Smooth muscle cell (in vitro differentiated cells): ENCODE data around the gene ATP6V1D. TPM values are rescaled to one million over a fixed set of nuclear protein-coding genes. Genes with fewer than 3 reads are reported as not detected.

ENCODE experiments used
- DNase-seq: peaks from one replicate; lab custom pipeline; 2025; ENCODE audit not compliant: unreplicated experiment; lab: John Stamatoyannopoulos, UW
- H2AFZ ChIP-seq: fragments of 200-600 bp; sonication (generic); 2 replicates; pipeline ENCODE4 v1.6.0; 2016; ENCODE audit warnings: antibody characterized with exemption, low read depth, mild to moderate bottlenecking
- H3F3A ChIP-seq: fragments of 200-600 bp; sonication (generic); 2 replicates; pipeline ENCODE4 v1.6.0; 2017; ENCODE audit warnings: antibody characterized with exemption, low read depth
- H3K27ac ChIP-seq: fragments of 200-600 bp; sonication (generic); 2 replicates; pipeline ENCODE4 v1.5.1; 2016; ENCODE audit warnings: low read depth, mild to moderate bottlenecking
- H3K27me3 ChIP-seq: fragments of 200-600 bp; sonication (generic); 2 replicates; pipeline ENCODE4 v1.6.1; 2016; ENCODE audit warnings: low read depth, mild to moderate bottlenecking
- H3K36me3 ChIP-seq: fragments of 200-600 bp; sonication (generic); 2 replicates; pipeline ENCODE4 v1.5.1; 2016; ENCODE audit warnings: low read depth
- H3K4me1 ChIP-seq: fragments of 200-600 bp; sonication (generic); 2 replicates; pipeline ENCODE4 v1.5.1; 2016; ENCODE audit warnings: low read depth
- H3K4me2 ChIP-seq: fragments of 200-600 bp; sonication (generic); 2 replicates; pipeline ENCODE4 v1.6.0; 2016; ENCODE audit warnings: mild to moderate bottlenecking
- H3K4me3 ChIP-seq: fragments of 200-600 bp; sonication (generic); 2 replicates; pipeline ENCODE4 v1.5.1; 2016; ENCODE audit warnings: mild to moderate bottlenecking
- H3K79me2 ChIP-seq: fragments of 200-600 bp; sonication (generic); 2 replicates; pipeline ENCODE4 v1.6.0; 2016; ENCODE audit warnings: low read depth, mild to moderate bottlenecking
- H3K9ac ChIP-seq: fragments of 200-600 bp; sonication (generic); 2 replicates; pipeline ENCODE4 v1.6.0; 2016; ENCODE audit warnings: low read depth
- H3K9me3 ChIP-seq: fragments of 200-600 bp; sonication (generic); replicated peaks from 2 replicates; pipeline ENCODE4 v1.5.1; 2016; ENCODE audit warnings: low read depth
- H4K20me1 ChIP-seq: fragments of 200-600 bp; sonication (generic); 2 replicates; pipeline ENCODE4 v1.6.0; 2016; ENCODE audit warnings: low read depth
- WGBS: methylation state at CpG from one replicate; pipeline ENCODE4 v1.1.7; 2016; ENCODE audit warnings: low lambda C conversion rate; 5-methylcytosine and 5-hydroxymethylcytosine counted together
- polyA plus RNA-seq: library from polyadenylated mRNA; unstranded; fragments of >200 nt; fragmentation: Nextera tagmentation; extraction: Ambion mirVana; gene quantifications from 2 replicates; pipeline ENCODE4 v1.2.1, GENCODE V29; 2016
- total RNA-seq: library from RNA; depleted of rRNA; stranded (reverse); fragments of >200 nt; gene quantifications from 2 replicates; pipeline ENCODE4 v1.2.3, GENCODE V29; 2014
- TF ChIP-seq, protein P1 (sequence below): fragments of 200-600 bp; sonication (generic); IDR thresholded peaks from 2 replicates; pipeline ENCODE4 v1.5.1; 2017; ENCODE audit warnings: borderline replicate concordance, mild to moderate bottlenecking, antibody characterized with exemption; ENCODE audit not compliant: insufficient read depth, poor library complexity, severe bottlenecking

Gene ATP6V1D
- total and polyA plus RNA-seq, 2 experiments from 2014 or later = 95.2 to 119 TPM

DNA sequence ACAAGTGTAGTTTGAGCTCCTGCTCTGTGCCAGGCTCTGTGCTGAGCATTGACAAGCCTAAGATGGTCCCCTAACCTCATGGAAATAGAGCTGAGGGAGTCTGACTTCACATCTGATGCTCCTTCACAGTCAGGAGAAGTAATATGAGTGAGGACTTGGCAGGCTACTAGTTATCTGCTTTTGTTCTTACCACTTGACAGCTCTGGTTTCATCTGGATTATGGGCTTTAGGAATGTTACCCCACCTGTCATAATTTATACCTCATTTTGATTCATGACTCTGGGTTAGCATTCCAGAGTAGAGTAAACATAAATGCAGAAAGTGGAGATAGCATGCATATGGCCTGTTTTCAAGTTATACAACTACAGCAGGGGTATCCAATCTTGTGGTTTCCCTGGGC, 40.5 kb downstream of the ATP6V1D start:
- DNase-seq = no peak
- Histone ChIP-seq H3K4me1 (no peaks in the 10 kb centered on the region), H3K9me3 (no peaks in the 10 kb centered on the region), H4K20me1 (no peaks in the 10 kb centered on the region), H3K4me2 (no peak overlapping the region), H3F3A (no peaks in the 10 kb centered on the region), H3K36me3 (peaks cover 18% of the 10 kb centered on the region), H3K79me2 (no peaks in the 10 kb centered on the region), H2AFZ (no peak overlapping the region), H3K27ac (no peak overlapping the region), H3K9ac (no peak overlapping the region), H3K4me3 (no peak overlapping the region), H3K27me3 (no peaks in the 10 kb centered on the region)
- TF ChIP-seq, protein P1, sequence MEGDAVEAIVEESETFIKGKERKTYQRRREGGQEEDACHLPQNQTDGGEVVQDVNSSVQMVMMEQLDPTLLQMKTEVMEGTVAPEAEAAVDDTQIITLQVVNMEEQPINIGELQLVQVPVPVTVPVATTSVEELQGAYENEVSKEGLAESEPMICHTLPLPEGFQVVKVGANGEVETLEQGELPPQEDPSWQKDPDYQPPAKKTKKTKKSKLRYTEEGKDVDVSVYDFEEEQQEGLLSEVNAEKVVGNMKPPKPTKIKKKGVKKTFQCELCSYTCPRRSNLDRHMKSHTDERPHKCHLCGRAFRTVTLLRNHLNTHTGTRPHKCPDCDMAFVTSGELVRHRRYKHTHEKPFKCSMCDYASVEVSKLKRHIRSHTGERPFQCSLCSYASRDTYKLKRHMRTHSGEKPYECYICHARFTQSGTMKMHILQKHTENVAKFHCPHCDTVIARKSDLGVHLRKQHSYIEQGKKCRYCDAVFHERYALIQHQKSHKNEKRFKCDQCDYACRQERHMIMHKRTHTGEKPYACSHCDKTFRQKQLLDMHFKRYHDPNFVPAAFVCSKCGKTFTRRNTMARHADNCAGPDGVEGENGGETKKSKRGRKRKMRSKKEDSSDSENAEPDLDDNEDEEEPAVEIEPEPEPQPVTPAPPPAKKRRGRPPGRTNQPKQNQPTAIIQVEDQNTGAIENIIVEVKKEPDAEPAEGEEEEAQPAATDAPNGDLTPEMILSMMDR = no peak

GRCh38 chr14:67317822-67318221, 41.8 kb downstream of the ATP6V1D start:
- Histone ChIP-seq H4K20me1 (no peaks in the 10 kb centered on the region), H3K4me1 (no peaks in the 10 kb centered on the region), H3K4me3 (no peak overlapping the region), H3K9me3 (no peaks in the 10 kb centered on the region), H3K9ac (no peak overlapping the region), H3K4me2 (no peak overlapping the region), H3K36me3 (peaks cover 18% of the 10 kb centered on the region), H3K27ac (no peak overlapping the region), H3K27me3 (no peaks in the 10 kb centered on the region), H2AFZ (no peak overlapping the region), H3F3A (no peaks in the 10 kb centered on the region), H3K79me2 (no peaks in the 10 kb centered on the region)
- DNase-seq = no peak
- WGBS = 96% methylated on average over 1 of the region's 1 CpG
- TF ChIP-seq, protein P1 = no peak

DNA sequence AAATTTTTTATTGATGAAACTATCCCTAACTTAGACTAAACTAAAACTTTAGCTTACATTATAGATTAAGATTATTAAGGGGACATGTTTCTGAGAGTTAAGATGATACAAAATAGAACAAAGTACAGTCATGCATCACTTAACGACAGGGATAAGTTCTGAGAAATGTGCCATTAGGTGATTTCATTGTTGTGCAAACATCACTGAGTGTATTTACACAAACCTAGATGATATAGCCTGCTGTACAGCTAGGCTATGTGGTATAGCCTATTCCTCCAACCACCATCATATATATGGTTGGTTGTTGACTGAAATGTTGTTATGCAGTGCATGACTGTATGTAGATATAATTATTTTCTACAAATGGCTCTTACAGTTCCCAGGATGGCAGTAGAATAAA, 46.5 kb downstream of the ATP6V1D start:
- Histone ChIP-seq H3K4me2 (no peak overlapping the region), H3K9me3 (no peaks in the 10 kb centered on the region), H3K79me2 (no peaks in the 10 kb centered on the region), H3K27me3 (no peaks in the 10 kb centered on the region), H3K9ac (no peak overlapping the region), H3K4me1 (no peaks in the 10 kb centered on the region), H3K27ac (no peak overlapping the region), H3K4me3 (no peak overlapping the region), H2AFZ (no peak overlapping the region), H3F3A (no peaks in the 10 kb centered on the region), H3K36me3 (peaks cover 3% of the 10 kb centered on the region), H4K20me1 (peaks cover 3% of the 10 kb centered on the region)
- 92% methylated on average over 1 of the region's 1 CpG for WGBS
- TF ChIP-seq, protein P1 = no peak
- no peak for DNase-seq

DNA sequence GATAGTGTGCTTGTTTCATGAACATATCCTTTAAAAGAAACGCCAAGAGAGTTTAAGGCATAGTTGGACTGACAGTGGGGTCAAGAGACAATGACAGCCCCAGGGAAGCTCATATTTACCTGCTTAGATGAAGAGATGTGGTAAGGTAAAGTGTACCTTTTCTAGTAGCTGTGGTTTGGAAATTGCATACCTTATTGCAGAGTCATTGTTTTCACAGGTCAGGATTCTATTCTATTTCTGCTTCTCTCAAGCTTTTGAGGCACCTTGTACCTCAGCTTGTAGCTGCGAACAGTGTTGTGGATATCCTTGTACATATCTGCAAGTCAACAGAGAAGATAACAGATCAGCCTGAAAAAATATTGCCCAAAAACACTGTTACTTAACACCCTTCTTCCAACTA, 47.7 kb downstream of the ATP6V1D start:
- H3K27ac ChIP-seq = no peak overlapping the region
- H3K79me2 ChIP-seq = no peaks in the 10 kb centered on the region
- TF ChIP-seq, protein P1 = no peak
- no peaks in the 10 kb centered on the region for H3K9me3 ChIP-seq
- no peak overlapping the region for H2AFZ ChIP-seq
- no peaks in the 10 kb centered on the region for H3K36me3 ChIP-seq
- 67% methylated on average over 2 of the region's 2 CpGs for WGBS
- H3F3A ChIP-seq = no peaks in the 10 kb centered on the region
- no peak overlapping the region for H3K4me3 ChIP-seq
- H3K9ac ChIP-seq = no peak overlapping the region
- no peak overlapping the region for H3K4me2 ChIP-seq
- no peak for DNase-seq
- H4K20me1 ChIP-seq = peaks cover 3% of the 10 kb centered on the region
- no peaks in the 10 kb centered on the region for H3K27me3 ChIP-seq
- H3K4me1 ChIP-seq = no peaks in the 10 kb centered on the region
